ENCODE data around the gene MBP. TPM values are rescaled to one million over a fixed set of nuclear protein-coding genes. Genes with fewer than 3 reads are reported as not detected.
"Not testable (repeated sequence)": the region's sequence is repeated elsewhere in the genome, so short reads cannot be mapped to it uniquely, and the experiment has no call there.

Gene MBP
- total RNA-seq, 4 donors from 2014 or later, result 40.9 to 67.7 (median 51.8) TPM

GRCh38 chr18:76951456-76952247 lies 180.9 kb downstream of the MBP start:
- Histone ChIP-seq H3K4me3 (no peak overlapping the region), H3K27me3 (no peaks in the 10 kb centered on the region), H3K9me3 (no peaks in the 10 kb centered on the region), H3K27ac (no peak overlapping the region), H3K4me1 (no peaks in the 10 kb centered on the region), H3K36me3 (peaks cover 0 to 37% (median 0%) of the 10 kb centered on the region in 3 donors)
- TF ChIP-seq CTCF (IDR thresholded peaks at IDR 0.05) (no peak), POLR2A (IDR thresholded peaks at IDR 0.05) (no peak)
- DNase-seq, result no peak

GRCh38 chr18:76948345-76948744 lies 184.2 kb downstream of the MBP start:
- peaks cover 0 to 28% (median 0%) of the 10 kb centered on the region in 3 donors for H3K36me3 ChIP-seq
- no peak overlapping the region for H3K27ac ChIP-seq
- H3K4me1 ChIP-seq, result no peaks in the 10 kb centered on the region
- H3K9me3 ChIP-seq, result no peaks in the 10 kb centered on the region
- TF ChIP-seq CTCF (IDR thresholded peaks at IDR 0.05), result no peak
- no peak for TF ChIP-seq POLR2A (IDR thresholded peaks at IDR 0.05)
- no peaks in the 10 kb centered on the region for H3K27me3 ChIP-seq
- H3K4me3 ChIP-seq, result no peak overlapping the region
- DNase-seq, result no peak

GRCh38 chr18:76944346-76944745 lies 188.2 kb downstream of the MBP start:
- not testable (repeated sequence) for DNase-seq, H3K4me1 ChIP-seq, H3K27ac ChIP-seq, H3K9me3 ChIP-seq, H3K27me3 ChIP-seq, H3K4me3 ChIP-seq
- peaks cover 0 to 31% (median 0%) of the 10 kb centered on the region in 3 donors for H3K36me3 ChIP-seq

- no peak for TF ChIP-seq POLR2A (IDR thresholded peaks at IDR 0.05)
- no peak for TF ChIP-seq CTCF (IDR thresholded peaks at IDR 0.05)
- Histone ChIP-seq H3K36me3 (peaks cover 0 to 37% (median 0%) of the 10 kb centered on the region in 3 donors), H3K9me3 (no peaks in the 10 kb centered on the region), H3K4me1 (no peaks in the 10 kb centered on the region), H3K27me3 (no peaks in the 10 kb centered on the region), H3K4me3 (no peak overlapping the region), H3K27ac (no peak overlapping the region)
- no peak for DNase-seq
Measured at GRCh38 chr18:76943542-76944339, 188.8 kb downstream of the MBP start.

GRCh38 chr18:76941284-76941683 lies 191.3 kb downstream of the MBP start:
- no peak for DNase-seq
- Histone ChIP-seq H3K27ac (no peak overlapping the region), H3K4me1 (no peaks in the 10 kb centered on the region), H3K4me3 (no peak overlapping the region), H3K9me3 (no peaks in the 10 kb centered on the region), H3K27me3 (no peaks in the 10 kb centered on the region), H3K36me3 (peaks cover 0 to 47% (median 2%) of the 10 kb centered on the region in 3 donors)
- TF ChIP-seq CTCF (IDR thresholded peaks at IDR 0.05) (no peak), POLR2A (IDR thresholded peaks at IDR 0.05) (no peak)

- no peak for DNase-seq
- Histone ChIP-seq H3K4me3 (no peak overlapping the region), H3K27me3 (no peaks in the 10 kb centered on the region), H3K9me3 (no peaks in the 10 kb centered on the region), H3K36me3 (peaks cover 0 to 58% (median 2%) of the 10 kb centered on the region in 3 donors), H3K27ac (no peak overlapping the region), H3K4me1 (no peaks in the 10 kb centered on the region)
- TF ChIP-seq POLR2A (IDR thresholded peaks at IDR 0.05) (no peak), CTCF (IDR thresholded peaks at IDR 0.05) (no peak)
Measured at GRCh38 chr18:76938619-76939018, 194.0 kb downstream of the MBP start.
